PFSK-1 (cell line): ENCODE results near the gene TTC23L.

Experiments
- FOXP2 ChIP-seq: optimal IDR thresholded peaks from 2 replicates; pipeline ENCODE3; 2011; ENCODE audit warnings: borderline replicate concordance, control low read depth, inconsistent platforms; ENCODE audit not compliant: insufficient read depth; ENCODE audit errors: extremely low read length, extremely low read depth
- POLR2AphosphoS5 ChIP-seq: IDR thresholded peaks from 2 replicates; pipeline ENCODE4 v1.6.1; 2012; ENCODE audit warnings: low read depth, mild to moderate bottlenecking, control low read depth, low read length, moderate library complexity
- SIN3A ChIP-seq: IDR thresholded peaks from 2 replicates; pipeline ENCODE4 v1.6.1; 2012; ENCODE audit warnings: mild to moderate bottlenecking, low read length, moderate library complexity, borderline replicate concordance; ENCODE audit not compliant: insufficient read depth
- TAF1 ChIP-seq: IDR thresholded peaks from 2 replicates; pipeline ENCODE4 v1.6.1; 2012; ENCODE audit warnings: low read length, control low read depth, borderline replicate concordance; ENCODE audit not compliant: insufficient read depth
- TF ChIP-seq, protein P1 (sequence below), 2 experiments: IDR thresholded peaks; 2 replicates each; pipeline versions ENCODE4 v1.6.1 to v1.8.0; 2011 to 2012; ENCODE audit warnings: low read depth in 2 of 2, low read length in 2 of 2, control low read depth in 1 of 2, inconsistent platforms in 1 of 2, mild to moderate bottlenecking in 1 of 2, moderate library complexity in 1 of 2; ENCODE audit not compliant: insufficient read depth in 1 of 2

The TTC23L gene

DNA sequence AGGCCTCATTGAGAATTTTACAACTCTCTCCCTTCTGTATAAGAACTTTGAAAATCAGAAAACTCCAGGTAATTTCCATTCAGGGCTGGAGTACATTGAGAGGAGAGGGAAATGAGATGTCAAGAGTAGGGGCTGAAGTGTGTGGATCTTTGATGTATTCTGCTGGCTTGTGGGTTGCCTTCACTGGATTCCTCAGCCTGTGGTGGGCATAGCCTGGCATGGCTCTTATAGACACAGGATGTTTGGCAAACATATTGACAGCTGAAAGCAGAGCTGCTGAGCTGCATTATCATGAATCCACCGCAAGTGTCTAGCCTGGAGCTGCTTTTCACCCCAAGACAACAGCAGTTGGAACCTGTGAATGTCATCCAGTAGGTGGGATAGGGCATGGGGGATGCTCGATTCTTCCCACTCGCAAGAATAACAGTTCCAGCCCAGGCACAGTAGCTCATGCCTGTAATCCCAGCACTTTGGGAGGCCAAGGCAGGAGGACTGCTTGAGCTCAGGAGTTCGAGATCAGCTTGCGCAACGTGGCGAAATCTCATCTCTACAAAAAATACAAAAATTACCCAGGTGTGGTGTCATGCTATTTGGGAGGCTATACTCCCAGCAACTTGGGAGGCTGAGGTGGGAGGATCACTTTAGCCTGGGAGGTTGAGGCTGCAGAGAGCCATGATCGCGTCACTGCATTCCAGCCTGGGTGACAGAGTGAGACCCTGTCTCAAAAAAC is 36.0 kb upstream of the TTC23L start:
- TF ChIP-seq FOXP2 (no peak), SIN3A (no peak), TAF1 (no peak), POLR2AphosphoS5 (no peak)
- TF ChIP-seq, protein P1, sequence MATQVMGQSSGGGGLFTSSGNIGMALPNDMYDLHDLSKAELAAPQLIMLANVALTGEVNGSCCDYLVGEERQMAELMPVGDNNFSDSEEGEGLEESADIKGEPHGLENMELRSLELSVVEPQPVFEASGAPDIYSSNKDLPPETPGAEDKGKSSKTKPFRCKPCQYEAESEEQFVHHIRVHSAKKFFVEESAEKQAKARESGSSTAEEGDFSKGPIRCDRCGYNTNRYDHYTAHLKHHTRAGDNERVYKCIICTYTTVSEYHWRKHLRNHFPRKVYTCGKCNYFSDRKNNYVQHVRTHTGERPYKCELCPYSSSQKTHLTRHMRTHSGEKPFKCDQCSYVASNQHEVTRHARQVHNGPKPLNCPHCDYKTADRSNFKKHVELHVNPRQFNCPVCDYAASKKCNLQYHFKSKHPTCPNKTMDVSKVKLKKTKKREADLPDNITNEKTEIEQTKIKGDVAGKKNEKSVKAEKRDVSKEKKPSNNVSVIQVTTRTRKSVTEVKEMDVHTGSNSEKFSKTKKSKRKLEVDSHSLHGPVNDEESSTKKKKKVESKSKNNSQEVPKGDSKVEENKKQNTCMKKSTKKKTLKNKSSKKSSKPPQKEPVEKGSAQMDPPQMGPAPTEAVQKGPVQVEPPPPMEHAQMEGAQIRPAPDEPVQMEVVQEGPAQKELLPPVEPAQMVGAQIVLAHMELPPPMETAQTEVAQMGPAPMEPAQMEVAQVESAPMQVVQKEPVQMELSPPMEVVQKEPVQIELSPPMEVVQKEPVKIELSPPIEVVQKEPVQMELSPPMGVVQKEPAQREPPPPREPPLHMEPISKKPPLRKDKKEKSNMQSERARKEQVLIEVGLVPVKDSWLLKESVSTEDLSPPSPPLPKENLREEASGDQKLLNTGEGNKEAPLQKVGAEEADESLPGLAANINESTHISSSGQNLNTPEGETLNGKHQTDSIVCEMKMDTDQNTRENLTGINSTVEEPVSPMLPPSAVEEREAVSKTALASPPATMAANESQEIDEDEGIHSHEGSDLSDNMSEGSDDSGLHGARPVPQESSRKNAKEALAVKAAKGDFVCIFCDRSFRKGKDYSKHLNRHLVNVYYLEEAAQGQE (IDR thresholded peaks at IDR 0.05; ENCODE audit: insufficient read depth in 1 of 2, low read depth in 2 of 2, low read length in 2 of 2): no peak

DNA sequence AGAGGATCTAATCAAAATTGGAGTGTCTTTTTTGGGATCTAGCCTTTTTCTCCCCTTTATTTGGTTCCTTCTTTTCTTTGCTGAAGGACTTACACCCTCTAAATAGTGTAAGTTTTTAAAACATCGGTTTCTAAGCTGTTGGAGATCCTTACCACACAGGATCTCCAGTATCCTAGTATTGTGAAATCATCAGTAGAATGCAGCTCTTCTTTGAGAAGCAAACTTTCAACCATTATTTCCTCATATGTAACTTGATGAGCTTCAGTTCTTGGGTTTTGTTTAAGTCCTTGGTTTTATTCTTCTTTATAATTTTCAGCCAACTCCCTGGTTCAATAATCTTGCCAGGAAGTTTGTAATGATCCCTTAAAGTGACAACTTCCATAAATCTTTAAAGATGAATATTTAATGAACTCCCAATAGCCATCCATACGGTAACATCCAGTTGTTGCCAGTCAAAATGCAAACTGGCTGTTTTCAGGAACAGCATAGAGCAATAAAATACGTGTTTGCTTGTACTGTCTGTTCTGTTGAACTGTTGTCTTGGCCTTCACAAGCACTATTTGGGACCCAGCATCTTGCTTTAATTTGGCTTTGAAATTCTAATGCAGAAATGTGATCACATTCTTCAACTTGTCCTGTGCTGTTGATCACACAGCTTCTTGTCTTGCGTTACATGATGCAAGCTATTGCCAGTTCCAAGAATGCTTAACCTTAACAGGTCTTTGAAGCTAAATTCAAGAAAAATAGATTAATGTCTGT is 34.8 kb upstream of the TTC23L start:
- TF ChIP-seq FOXP2 (no peak), TAF1 (no peak), SIN3A (no peak), POLR2AphosphoS5 (no peak)
- TF ChIP-seq, protein P1 (IDR thresholded peaks at IDR 0.05; ENCODE audit: insufficient read depth in 1 of 2, low read depth in 2 of 2, low read length in 2 of 2): no peak

DNA sequence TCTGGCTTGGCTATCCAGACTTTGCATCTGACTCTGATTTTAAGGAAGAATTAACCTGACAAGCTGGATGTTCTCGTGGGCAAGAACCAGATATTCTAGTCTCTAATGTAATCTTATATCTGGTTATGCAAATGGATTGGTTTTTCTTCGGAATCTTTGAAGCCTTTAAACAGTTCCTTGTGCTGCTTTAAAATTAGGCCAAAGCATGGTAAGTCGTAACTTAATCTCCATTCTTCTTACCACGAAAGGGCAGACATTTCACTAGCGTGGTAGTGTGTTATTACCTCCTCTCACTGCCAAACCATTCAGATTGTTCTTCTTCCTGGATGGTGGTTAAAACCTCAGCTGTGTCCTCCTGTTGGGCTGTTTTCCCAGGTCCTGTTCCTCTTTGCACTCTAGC is 34.1 kb upstream of the TTC23L start:
- TF ChIP-seq FOXP2 (no peak), TAF1 (no peak), SIN3A (no peak), POLR2AphosphoS5 (no peak)
- TF ChIP-seq, protein P1 (IDR thresholded peaks at IDR 0.05; ENCODE audit: insufficient read depth in 1 of 2, low read depth in 2 of 2, low read length in 2 of 2): no peak

DNA sequence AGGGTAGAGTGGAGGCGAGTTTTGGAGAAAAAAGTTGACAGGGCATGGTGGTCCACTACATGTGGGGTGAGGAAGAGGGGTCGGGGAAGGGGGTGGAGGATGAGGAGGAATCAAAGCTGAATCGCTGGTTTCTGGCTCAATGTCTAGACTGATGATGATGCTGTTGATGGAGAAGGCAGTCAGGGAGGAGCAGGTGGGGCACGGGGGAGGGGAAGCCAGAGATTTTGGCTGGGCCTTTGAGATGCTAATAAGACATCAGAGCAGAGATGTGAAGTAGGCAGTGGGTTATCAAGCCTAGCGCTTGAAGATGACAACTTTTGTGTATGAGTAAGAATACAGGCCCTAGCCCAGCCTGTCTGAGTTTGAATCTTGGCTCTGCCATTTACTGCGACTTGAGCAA is 32.4 kb upstream of the TTC23L start:
- no peak for TF ChIP-seq TAF1
- TF ChIP-seq SIN3A: no peak
- TF ChIP-seq FOXP2: no peak
- TF ChIP-seq POLR2AphosphoS5: no peak
- TF ChIP-seq, protein P1 (IDR thresholded peaks at IDR 0.05; ENCODE audit: insufficient read depth in 1 of 2, low read depth in 2 of 2, low read length in 2 of 2): no peak

DNA sequence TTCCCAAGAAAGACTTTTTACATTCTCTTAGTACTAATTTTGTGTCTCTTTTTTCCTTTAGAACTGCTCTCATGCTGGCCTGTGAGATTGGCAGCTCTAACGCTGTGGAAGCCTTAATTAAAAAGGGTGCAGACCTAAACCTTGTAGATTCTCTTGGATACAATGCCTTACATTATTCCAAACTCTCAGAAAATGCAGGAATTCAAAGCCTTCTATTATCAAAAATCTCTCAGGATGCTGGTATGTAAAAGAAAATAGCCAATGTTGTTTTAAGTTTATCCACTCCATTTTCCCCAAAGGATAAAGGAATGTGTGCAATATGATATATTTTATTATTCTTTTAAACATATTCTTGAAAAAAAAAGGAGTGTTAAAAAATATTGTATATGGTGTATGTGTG is 27.3 kb upstream of the TTC23L start:
- TF ChIP-seq TAF1 (no peak), FOXP2 (no peak), SIN3A (no peak), POLR2AphosphoS5 (no peak)
- TF ChIP-seq, protein P1 (IDR thresholded peaks at IDR 0.05; ENCODE audit: insufficient read depth in 1 of 2, low read depth in 2 of 2, low read length in 2 of 2): no peak
